GM12892 (cell line): ENCODE data around the gene TPM1.

Experiments used
- POLR2A ChIP-seq: IDR thresholded peaks from 2 replicates; pipeline ENCODE4 v1.6.1; 2011; ENCODE audit warnings: low read depth, low read length, control low read depth
- POLR2AphosphoS5 ChIP-seq: IDR thresholded peaks from 2 replicates; pipeline ENCODE4 v1.6.1; 2011; ENCODE audit warnings: low read depth, low read length, control low read depth
- TAF1 ChIP-seq: IDR thresholded peaks from 2 replicates; pipeline ENCODE4 v1.6.1; 2011; ENCODE audit warnings: low read depth, mild to moderate bottlenecking, control low read depth, low read length, borderline replicate concordance

- TF ChIP-seq POLR2A, result no peak
- TF ChIP-seq POLR2AphosphoS5, result no peak
- TF ChIP-seq TAF1, result no peak
These were observed 1.6 kb upstream of the TPM1 start for GRCh38 chr15:63040954-63041353.
